HEK293T (cell line): Measurements from ENCODE around the gene MAZ.

Experiments
- CTCF ChIA-PET: fragments of 350-600 bp; formaldehyde crosslinking; extraction: SDS; loops from one replicate; lab custom pipeline; 2021; ENCODE audit warnings: antibody characterized with exemption, inconsistent platforms; lab: Yijun Ruan, JAX
- POLR2A ChIA-PET: fragments of 350-600 bp; formaldehyde crosslinking; extraction: SDS; loops from one replicate; lab custom pipeline; 2020; ENCODE audit warnings: antibody characterized with exemption, inconsistent platforms; lab: Yijun Ruan, JAX
- DNase-seq: peaks from one replicate; pipeline ENCODE4 v3.0.0; 2012; ENCODE audit warnings: mixed read lengths; ENCODE audit errors: extremely low spot score
- ARNT ChIP-seq: fragments of 450-650 bp; IDR thresholded peaks from 2 replicates; pipeline ENCODE4 v1.6.1; 2017; ENCODE audit warnings: mild to moderate bottlenecking
- BHLHE40 ChIP-seq: fragments of 450-650 bp; IDR thresholded peaks from 2 replicates; pipeline ENCODE4 v1.6.1; 2016; ENCODE audit warnings: mild to moderate bottlenecking, moderate library complexity, borderline replicate concordance
- CTBP1 ChIP-seq: fragments of 450-650 bp; IDR thresholded peaks from 2 replicates; pipeline ENCODE4 v1.6.1; 2016; ENCODE audit warnings: borderline replicate concordance
- ELF4 ChIP-seq: fragments of 450-650 bp; IDR thresholded peaks from 2 replicates; pipeline ENCODE4 v1.6.1; 2017; ENCODE audit warnings: antibody characterized with exemption
- FOXM1 ChIP-seq: fragments of 450-650 bp; IDR thresholded peaks from 2 replicates; pipeline ENCODE4 v1.6.1; 2017; ENCODE audit warnings: mild to moderate bottlenecking, borderline replicate concordance
- HDGF ChIP-seq: fragments of 450-650 bp; IDR thresholded peaks from 2 replicates; pipeline ENCODE4 v1.6.1; 2017; ENCODE audit warnings: antibody characterized with exemption, borderline replicate concordance
- L3MBTL2 ChIP-seq: fragments of 450-650 bp; conservative IDR thresholded peaks from 2 replicates; pipeline ENCODE4 v1.6.1; 2016; ENCODE audit warnings: mild to moderate bottlenecking
- LEF1 ChIP-seq: fragments of 450-650 bp; IDR thresholded peaks from 2 replicates; pipeline ENCODE4 v1.6.1; 2017; ENCODE audit warnings: mild to moderate bottlenecking, borderline replicate concordance
- NFRKB ChIP-seq: fragments of 450-650 bp; IDR thresholded peaks from 2 replicates; pipeline ENCODE4 v1.6.1; 2016; ENCODE audit warnings: mild to moderate bottlenecking, moderate library complexity
- SP1 ChIP-seq: fragments of 450-650 bp; IDR thresholded peaks from 2 replicates; pipeline ENCODE4 v1.6.1; 2017
- SUZ12 ChIP-seq: fragments of 450-650 bp; IDR thresholded peaks from 2 replicates; pipeline ENCODE4 v1.6.1; 2016; ENCODE audit warnings: mild to moderate bottlenecking
- TARDBP ChIP-seq: fragments of 450-650 bp; IDR thresholded peaks from 2 replicates; pipeline ENCODE4 v1.6.1; 2016
- ZNF384 ChIP-seq: fragments of 450-650 bp; IDR thresholded peaks from 2 replicates; pipeline ENCODE4 v1.6.1; 2016
- TF ChIP-seq, protein P1 (sequence below): fragments of 450-650 bp; IDR thresholded peaks from 2 replicates; pipeline ENCODE4 v1.6.1; 2016

The MAZ gene

DNA sequence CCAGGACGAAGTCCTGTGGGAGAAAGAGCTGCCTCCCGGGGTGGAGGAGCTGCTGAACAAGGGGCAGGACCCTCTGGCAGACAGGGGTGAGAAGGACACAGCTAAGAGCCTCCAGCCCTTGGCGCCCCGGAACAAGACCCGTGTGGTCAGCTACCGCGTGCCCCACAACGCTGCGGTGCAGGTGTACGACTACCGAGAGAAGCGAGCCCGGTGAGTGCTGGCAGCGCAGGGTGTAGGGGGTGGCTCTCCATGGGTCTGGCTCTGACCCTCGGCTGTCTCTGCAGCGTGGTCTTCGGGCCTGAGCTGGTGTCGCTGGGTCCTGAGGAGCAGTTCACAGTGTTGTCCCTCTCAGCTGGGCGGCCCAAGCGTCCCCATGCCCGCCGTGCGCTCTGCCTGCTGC is 35.3 kb downstream of the MAZ start:
- POLR2A ChIA-PET: interaction anchor here (1.0 to 1.2 kb wide), 2 partner anchors 34 to 35 kb away, joined by 3 read pairs; partner anchors contain the start of gene MAZ
- CTCF ChIA-PET: interaction anchor here (0.5 kb wide), 1 partner anchor 779 kb away, joined by 3 read pairs; no protein-coding TSS in a partner anchor
- DNase-seq: no peak
- TF ChIP-seq, protein P1, sequence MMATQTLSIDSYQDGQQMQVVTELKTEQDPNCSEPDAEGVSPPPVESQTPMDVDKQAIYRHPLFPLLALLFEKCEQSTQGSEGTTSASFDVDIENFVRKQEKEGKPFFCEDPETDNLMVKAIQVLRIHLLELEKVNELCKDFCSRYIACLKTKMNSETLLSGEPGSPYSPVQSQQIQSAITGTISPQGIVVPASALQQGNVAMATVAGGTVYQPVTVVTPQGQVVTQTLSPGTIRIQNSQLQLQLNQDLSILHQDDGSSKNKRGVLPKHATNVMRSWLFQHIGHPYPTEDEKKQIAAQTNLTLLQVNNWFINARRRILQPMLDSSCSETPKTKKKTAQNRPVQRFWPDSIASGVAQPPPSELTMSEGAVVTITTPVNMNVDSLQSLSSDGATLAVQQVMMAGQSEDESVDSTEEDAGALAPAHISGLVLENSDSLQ: no peak
- no peak for TF ChIP-seq FOXM1
- no peak for TF ChIP-seq ARNT
- no peak for TF ChIP-seq SUZ12
- TF ChIP-seq LEF1: no peak
- no peak for TF ChIP-seq ZNF384
- TF ChIP-seq L3MBTL2: no peak
- no peak for TF ChIP-seq TARDBP

DNA sequence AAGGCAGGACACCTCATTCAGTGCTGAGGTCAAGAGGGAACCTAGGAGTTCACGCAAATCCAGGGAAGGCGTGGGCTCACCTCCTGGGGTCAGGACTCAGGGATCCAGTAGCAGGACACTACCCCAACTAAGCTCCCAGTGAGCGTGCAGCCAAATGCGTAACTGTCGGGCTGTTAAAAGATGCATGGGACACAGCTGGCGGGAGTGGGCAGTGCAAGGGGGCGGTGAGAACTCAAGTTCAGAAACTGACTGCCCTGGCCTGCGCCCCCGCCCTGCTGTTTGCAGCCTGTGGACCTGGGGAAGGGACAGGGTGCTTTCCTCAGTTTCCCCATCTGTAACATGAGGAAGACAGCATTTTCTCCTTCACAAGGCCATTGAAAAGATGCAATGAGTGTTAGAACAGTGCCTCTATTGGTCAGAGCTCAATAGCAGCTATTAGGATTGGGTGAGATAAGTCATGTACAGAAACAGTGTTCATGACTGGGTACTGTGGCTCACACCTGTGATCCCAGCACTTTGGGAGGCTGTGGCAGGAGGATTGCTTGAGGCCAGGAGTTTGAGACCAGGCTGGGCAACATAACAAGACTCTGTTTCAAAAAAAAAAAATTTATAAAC is 36.5 kb downstream of the MAZ start:
- DNase-seq: no peak
- no peak for TF ChIP-seq BHLHE40
- CTCF ChIA-PET: interaction anchor here (1.0 kb wide), 1 partner anchor 27 kb away, joined by 3 read pairs; the partner anchor contains the start of gene PAGR1
- POLR2A ChIA-PET: interaction anchor here (1.2 to 1.9 kb wide), 3 partner anchors 26 to 119 kb away, joined by 3 to 9 read pairs (median 6); partner anchors contain the start of genes PAGR1 and TMEM219

DNA sequence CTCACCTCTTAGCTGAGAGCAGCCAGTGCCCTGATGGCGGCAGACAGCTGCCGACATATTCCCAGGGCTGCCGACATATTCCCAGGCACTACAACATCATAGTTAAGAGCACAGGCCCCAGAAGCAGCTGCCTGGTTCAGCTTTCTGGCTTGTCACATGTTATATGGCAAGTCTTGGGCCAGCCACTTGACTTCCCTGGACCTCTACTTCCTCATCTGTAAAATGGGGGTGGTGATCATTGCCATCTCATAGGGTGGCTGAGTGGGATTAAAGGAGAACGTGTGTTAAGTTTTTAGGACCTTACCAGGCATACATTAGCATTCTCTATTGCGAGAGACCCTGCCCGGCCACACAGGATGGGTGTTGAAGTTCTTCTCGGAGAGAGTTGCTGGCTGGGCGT is 37.6 kb downstream of the MAZ start:
- TF ChIP-seq ZNF384: no peak
- no peak for TF ChIP-seq BHLHE40
- no peak for TF ChIP-seq ARNT
- TF ChIP-seq SP1: no peak
- TF ChIP-seq, protein P1: no peak
- TF ChIP-seq LEF1: no peak
- no peak for TF ChIP-seq HDGF
- TF ChIP-seq ELF4: no peak
- no peak for TF ChIP-seq FOXM1
- CTCF ChIA-PET: no interaction called here
- POLR2A ChIA-PET: interaction anchor here (1.9 kb wide), 1 partner anchor 27 kb away, joined by 9 read pairs; the partner anchor contains the start of gene PAGR1
- DNase-seq: no peak

DNA sequence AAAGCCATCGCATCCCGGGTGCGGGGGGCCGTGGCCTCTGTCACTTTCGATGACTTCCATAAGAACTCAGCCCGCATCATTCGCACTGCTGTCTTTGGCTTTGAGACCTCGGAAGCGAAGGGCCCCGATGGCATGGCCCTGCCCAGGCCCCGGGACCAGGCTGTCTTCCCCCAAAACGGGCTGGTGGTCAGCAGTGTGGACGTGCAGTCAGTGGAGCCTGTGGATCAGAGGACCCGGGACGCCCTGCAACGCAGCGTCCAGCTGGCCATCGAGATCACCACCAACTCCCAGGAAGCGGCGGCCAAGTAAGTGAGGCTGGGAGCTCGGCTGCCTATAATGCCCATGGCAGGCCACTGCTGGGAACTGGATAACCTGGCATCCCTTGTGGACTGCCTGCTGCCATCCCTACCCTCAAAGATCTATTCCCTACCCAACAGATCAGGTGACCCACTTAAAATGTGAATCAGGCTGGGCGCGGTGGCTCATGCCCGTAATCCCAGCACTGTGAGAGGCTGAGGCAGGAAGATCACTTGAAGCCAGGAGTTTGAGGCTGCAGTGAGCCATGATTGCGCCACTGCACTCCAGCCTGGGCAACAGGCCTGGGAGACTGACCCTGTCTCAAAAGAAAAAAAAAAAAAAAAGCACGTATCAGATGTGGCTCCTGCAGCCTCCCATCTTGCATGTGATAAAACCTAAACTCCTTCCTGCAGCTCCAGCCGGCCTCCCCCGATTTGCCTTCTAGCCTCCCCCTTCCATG is 38.4 kb downstream of the MAZ start:
- ChIA-PET CTCF (no interaction called here), POLR2A (interaction anchor here (1.3 to 4.9 kb wide), 3 partner anchors 18 to 37 kb away, joined by 3 to 32 read pairs (median 5); partner anchors contain the start of gene PAGR1)
- TF ChIP-seq CTBP1 (no peak), L3MBTL2 (no peak), ELF4 (no peak), ARNT (no peak)
- no peak for DNase-seq

DNA sequence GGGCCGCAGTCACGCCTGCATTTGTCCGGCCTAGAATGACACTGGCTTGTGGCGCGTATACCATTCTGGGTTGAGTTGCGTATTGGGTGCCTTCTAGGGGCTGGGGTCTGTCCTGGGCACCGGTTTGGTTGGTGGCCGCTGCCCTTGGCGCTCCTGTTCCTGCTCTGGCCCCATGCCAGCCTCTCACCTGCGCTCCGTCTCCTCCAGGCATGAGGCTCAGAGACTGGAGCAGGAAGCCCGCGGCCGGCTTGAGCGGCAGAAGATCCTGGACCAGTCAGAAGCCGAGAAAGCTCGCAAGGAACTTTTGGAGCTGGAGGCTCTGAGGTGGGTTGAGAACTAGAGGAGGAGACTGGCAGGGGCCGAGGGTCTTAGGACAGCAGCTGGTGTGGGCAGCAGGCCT is 39.3 kb downstream of the MAZ start:
- no peak for DNase-seq
- ChIA-PET CTCF (no interaction called here), POLR2A (interaction anchor here (1.3 to 4.9 kb wide), 3 partner anchors 19 to 38 kb away, joined by 3 to 32 read pairs (median 5); partner anchors contain the start of gene PAGR1)
- TF ChIP-seq FOXM1 (no peak), TARDBP (no peak), SP1 (no peak), NFRKB (no peak), SUZ12 (no peak), ELF4 (no peak), ARNT (no peak)

DNA sequence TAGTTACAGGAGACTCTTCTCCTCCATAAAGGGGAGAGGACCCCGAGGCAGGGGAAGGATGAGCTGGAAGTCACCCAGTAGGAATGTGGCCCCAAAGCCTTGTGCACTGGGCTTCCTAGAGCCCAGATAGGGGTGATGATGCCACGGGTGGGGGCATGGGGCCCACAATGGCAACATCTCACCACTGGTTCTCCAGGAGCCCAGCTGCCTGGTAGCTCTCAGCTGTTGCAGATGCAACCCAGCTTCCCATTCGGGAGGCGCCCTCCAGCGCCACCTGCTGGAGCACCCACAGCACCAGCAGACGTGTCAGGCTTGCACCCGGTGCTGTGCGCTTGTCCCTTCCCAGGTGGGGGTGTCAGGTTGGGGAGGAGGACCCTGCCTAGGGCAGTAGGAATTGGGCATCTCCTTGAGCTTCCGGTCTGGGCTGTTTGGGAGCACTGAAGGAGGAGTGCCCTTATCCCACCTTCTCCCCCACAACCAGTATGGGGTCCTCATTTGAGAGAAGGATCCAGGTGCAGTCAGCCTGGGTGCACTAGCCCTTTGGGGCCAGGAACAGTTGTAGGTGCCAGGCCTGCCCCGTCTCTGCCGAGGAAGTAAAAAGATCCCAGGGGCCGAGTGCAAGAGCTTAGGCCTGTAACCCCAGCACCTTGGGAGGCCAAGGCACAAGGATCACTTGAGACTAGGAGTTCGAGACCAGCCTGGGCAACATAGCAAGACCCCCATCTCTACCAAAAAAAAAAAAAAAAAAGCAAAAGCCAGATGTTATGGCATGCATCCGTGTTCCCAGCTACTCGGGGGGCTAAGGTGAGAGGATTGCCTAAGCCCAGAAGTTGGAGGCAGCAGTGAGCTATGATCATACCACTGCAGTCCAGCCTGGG is 42.3 kb downstream of the MAZ start:
- ChIA-PET CTCF (interaction anchor here (0.5 to 3.6 kb wide), 47 partner anchors 9 to 1184 kb away, joined by 3 to 53 read pairs (median 4); partner anchors contain the start of genes C16orf92, CDIPT, KCTD13 and KIF22), POLR2A (interaction anchor here (0.7 to 4.9 kb wide), 11 partner anchors 9 to 148 kb away, joined by 3 to 32 read pairs (median 5); partner anchors contain the start of genes CDIPT, KCTD13, KIF22 and MAZ)
- TF ChIP-seq ZNF384 (0 out of 2 replicates have a peak, but pooled peaks have one; percentile 28), FOXM1 (no peak)
- peak; percentile 93 for DNase-seq
